NCI-H82 (cell line): ENCODE measurements around the gene UNC79.
"Not testable (repeated sequence)": the region's sequence is repeated elsewhere in the genome, so short reads cannot be mapped to it uniquely, and the experiment has no call there.

Source experiments
- DNase-seq: peaks from one replicate; lab custom pipeline; 2025; lab: John Stamatoyannopoulos, UW

The UNC79 gene

DNA sequence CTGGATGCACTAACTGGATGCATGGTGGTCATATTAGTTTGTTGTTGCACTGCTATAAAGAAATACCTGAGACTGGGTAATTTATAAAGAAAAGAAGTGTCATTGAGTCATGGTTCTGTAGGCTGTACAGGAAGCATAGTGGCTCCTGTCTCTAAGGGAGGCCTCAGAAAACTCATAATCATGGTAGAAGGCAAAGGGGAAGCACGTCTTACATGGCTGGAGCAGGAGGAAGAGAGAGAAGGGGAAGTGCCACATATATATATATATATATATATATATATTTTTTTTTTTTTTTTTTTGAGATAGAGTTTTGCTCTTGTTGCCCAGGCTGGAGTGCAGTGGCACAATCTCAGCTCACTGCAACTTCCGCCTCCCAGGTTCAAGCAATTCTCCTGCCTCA is 62.9 kb downstream of the UNC79 start:
- not testable (repeated sequence) for DNase-seq

DNA sequence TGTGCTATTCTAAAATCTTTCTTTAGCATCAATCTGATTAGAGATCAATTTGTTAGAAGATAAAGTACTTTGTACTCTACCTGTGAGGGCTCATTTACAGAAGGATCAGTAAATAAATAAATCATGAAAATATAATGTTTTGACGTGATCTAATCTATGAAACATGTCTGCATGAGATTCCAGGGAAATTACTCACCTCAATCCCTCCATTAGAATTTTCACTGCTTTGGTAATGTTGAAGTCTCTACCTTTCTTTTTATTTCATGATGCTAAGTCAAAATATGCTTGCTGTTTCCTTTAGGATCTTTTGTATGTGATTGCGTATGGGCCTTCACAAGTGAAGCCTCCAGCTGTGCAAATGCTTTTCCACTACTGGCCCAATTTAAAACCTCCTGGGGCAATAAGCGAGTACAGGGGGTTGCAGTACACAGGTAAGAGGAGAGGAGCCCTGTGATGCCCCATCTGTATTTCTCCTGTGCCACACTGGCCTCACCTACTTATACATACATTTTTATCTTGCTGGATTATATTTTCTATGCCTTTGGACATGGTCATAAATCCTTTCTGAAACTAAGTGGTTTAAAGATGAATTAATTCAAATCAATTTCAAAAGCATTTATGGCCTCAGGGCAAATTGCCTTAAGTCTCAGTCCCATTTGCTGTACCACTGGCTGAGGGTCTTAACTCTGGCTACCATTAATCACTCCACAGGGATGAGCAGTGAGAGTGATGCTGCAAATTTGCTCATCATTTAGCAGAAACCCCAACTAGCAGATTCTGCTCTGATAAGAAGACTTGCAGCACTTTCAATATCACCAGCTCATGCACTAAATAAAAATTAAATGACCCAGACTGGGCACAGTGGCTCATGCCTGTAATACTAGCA is 66.4 kb downstream of the UNC79 start:
- no peak for DNase-seq

DNA sequence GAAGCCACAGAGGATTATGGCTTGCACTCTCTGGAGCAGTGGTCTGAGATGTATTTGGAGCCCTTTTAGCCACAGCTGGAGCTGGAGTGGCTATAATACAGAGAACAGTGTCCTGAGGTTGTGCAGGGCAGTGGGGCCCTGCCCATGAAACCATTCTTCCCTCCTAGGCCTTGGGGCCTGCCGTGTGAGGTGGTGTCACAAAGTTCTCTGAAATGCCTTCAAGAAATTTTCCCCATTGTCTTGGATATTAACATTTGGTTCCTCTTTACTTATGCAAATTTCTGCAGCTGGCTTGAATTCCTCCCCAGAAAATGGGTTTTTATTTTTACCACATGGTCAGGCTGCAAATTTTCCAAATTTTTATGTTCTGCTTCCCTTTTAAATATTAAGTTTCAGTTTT is 79.3 kb downstream of the UNC79 start:
- no peak for DNase-seq

DNA sequence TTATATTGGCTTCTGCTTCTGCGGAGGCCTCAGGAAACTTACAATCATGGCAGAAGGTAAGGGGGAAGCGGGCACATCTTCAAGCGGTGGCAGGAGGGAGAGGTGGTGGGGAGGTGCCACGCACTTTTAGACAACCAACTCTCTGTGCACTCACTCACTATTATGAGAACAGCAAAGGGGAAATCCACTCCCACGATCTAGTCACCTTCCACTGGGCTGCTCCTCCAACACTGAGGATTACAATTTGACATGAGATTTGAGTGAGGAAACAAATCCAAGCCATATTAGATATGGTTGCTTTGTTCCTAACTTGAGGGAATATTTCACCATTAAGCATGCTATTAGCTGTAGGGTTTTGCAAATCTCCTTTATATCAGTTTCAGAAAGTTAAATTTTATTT is 80.3 kb downstream of the UNC79 start:
- no peak for DNase-seq

DNA sequence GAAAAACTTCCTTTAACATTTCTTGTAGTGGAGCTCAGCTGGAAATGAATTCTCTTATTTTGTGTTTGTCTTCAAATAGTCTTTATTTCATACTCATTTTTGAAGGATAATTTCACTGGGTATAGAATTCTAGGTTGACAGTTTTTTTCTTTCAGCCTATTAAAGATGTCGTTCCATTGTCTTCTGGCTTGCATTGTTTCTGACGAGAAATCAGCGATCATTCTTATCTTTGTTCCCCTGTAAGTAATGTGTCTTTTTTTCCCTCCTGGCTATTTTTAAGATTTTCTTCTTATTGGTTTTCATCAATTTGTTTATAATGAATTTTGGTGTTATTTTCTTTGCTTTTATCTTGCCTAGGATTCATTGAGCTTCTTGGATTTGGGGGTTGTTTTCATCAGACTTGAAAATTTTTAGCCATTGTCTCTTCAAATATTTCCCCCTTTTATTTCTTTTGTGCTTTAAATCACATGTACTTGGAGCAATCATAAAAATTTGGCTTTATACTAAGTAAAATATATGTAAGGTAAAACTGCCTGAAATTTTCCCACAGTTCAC is 89.4 kb downstream of the UNC79 start:
- no peak for DNase-seq

DNA sequence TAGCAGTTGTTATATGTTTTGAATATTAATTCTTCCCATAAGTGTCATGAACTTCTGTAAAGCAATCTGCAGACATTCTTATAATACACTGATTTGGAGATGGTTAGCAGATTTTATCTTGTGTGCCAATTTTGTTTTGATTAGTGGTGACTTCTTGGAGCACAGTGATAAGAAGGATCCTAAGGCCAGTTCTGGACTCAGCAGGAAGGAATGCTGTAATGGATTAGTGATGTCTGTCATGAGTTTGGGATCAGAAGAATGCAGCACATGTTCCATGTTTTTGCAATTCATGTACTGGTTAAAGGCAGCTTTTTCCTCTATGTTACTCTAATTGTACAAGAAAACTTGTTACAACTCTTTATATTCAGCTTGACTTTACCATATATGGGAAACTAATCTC is 91.5 kb downstream of the UNC79 start:
- DNase-seq = no peak

DNA sequence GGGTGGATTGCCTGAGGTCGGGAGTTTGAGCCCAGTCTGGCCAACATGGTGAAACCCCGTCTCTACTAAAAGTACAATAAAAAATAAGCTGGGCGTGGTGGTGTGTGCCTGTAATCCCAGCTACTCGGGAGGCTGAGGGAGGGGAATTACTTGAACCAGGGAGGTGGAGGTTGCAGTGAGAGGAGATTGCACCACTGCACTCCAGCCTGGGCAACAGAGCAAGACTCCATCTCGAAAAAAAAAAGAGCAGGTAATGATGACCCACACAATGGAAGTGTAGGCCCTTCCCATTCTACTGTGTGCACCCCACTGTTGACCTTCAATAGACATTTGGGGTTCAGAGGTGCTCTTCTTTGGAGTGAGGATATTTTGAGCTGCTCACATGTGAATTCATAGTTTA is 94.5 kb downstream of the UNC79 start:
- DNase-seq = not testable (repeated sequence)

DNA sequence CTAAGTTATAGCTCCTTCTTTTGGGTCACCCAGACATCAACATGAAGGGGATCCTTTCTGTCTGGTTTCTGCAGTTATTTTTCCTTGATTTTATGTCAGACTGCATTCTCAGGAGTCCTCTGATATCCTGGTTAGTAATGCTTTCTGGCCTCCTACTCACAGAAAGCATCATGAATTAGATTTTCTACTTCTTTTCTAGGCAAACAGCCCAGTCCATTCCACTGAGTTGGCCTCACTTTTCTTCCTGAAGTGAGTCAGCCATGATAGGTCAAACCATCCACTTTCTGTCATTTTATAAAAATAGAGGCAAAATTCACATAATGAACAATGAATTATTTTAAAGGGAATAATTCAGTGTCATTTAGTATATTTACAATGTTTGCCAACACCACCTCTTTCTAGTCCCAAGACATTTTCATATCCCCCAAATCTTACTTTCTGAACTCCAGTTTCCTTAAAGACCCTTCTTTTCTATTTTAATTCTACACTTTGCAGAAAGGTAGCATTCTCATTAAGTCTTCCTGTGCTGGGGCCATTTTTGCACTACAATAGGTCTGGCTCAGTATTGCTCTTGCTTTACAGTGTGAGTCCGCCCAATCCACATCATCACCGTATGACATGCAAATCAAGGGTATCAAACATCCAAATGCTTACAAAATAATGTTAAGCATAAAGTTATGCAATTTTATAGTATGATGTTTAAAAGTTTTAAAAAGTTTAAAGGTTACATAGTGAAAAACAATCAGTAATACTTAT is 95.1 kb downstream of the UNC79 start:
- no peak for DNase-seq

DNA sequence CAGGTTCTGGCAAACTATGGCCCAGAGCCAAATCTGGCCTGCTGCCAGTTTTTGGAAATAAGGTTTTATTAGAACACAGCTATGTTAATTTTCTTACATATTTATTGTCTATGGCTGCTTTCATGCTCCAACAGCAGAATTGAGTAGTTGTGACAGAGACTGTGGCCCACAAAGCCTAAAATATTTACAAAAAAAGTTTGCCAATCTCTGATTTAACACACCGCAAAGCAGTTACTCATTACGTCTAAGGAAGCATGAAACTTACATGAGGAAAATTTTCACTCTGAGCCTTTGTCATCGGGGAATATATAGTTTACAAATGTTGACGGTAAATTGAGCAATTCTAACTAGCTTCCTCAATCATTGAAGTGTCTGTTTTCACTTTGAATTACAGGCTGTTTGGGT is 96.5 kb downstream of the UNC79 start:
- no peak for DNase-seq

DNA sequence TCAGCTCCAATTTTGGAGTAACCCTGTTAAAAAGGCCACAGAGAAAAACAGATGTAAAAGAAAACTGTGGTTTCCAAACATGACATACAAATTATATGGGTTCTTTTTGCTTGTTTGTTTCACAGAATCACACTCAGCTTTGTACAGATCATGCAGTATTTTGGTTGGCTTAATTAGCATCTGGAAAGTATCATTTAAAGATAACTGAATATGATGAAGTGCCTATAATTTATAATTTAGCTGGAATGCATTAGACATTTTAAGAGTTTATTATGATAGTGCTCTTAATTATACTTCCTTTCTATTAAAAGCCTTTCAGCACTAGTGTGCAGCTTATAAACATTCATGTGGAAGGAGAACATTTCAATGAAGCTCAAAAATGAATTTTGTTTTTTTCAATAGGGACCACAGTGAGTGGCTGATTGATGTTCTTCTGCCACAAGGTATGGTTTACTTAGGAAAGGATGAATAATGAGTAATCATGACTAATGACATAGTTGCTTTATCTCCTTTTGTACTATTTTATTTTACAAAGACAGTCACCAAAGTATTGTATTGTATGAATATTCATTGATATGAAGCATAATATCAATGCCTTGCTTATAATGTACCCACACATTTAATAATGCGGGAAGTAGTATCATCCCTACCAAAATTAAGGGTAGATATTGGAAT is 98.3 kb downstream of the UNC79 start:
- no peak for DNase-seq

DNA sequence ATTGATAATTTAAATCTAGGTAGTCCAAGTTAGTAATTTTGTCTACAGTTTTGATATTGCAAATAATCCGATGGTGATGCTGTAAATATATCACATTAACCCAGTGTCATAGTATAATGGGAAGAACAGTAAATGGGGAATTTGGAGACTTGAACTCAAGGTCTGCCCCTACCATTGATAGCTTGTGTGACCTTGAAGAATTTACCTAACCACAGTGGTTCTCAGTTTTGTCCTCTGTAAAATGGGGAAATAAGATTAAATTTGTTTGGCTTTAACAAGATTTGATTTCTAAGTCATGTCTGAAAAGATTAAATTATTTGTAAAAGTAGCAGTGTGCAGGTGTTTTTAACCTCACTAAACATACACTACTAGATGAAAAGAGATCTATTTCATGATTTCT is 100.9 kb downstream of the UNC79 start:
- DNase-seq = no peak

DNA sequence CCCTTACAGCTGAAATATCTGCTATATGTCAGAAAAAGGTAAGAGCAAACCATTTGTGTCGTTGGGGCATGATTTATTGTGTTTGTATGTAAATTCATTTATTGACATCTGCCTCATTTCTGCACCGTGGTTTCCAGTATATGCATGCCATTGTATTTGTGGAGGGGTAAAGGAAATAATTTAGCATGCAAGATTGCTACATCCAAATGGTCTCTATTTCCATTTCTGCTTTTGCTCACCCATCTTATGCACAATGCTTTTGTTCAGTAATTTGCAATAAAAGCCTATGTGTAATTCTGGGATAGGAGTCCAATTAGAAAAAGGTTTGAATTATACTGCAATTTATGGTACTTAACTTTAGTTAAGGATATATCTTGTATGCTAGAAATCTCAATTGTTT is 101.8 kb downstream of the UNC79 start:
- no peak for DNase-seq

DNA sequence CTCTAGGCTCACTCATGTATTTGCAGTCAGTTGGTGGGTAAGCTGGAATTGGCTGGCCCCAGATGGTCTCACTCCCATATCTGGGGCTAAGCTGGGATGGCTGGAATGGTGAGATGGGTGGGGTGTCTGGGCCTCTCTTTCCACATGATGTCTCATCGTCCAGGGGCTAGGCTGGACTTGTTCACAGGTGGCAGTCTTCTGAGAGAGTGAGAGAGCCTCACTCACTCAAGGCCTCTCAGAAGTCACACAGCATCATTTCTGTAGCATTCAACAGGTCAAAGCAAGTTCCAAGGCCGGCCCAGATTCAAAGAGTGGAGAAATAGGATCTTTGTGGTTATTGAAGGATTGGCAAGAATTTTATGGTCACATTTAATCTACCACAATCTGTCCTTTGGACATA is 102.7 kb downstream of the UNC79 start:
- DNase-seq = no peak

DNA sequence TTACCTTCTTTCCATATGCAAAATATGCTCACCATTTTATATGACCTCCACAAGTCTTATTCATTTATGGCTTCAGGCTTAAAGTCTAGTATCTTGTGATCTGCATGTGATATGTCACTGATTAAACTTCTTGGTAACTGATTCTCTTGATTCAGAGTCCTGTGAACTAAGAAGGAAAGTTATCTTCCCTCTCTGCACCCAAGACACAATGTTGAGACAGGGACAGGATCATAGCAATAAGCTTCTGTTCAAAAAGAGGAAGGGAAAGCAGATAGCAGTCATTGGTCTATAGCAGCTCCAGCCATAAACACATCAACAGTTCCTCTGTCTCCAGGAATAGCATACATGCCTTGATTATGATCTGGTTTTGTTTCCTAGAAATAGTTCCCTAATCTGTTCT is 103.1 kb downstream of the UNC79 start:
- DNase-seq = no peak

DNA sequence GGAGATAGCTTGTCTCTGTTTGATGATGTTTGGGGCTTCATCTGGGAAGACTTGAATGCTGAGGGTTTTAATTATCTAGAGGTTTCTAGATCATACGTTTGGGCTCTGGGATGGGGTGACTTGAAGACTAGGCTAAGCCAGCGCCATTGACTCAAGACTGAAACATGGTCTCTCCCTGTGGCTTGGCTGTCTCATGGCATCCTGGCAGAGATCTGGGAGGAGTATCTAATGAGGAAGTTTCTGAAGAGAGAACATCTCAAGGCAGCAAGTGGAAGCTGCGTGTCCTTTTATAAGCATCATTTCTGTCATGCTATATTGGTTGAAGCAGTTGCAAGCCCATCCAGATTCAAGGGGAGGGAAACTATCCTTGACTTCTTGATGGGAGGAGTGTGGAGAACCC is 104.8 kb downstream of the UNC79 start:
- DNase-seq = no peak

DNA sequence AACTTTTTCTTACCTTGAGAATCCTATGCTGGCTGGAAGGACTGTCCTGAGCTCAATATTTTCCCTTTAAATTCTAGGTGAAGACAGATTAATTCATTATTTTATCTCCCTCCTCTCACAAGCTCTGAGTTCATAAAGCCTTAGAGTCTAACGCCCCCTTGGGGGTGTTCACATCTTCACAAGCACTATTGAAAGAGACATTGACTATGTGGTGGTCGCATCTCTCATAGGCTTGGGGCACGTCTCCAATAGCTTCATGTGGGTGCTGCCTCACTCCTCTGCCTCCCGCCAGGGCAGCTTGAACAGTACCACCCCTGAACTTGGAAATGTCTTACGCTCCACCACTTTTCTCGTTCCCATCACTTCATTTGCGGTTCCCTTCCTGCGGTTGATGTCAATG is 106.2 kb downstream of the UNC79 start:
- peak; percentile 45 for DNase-seq

DNA sequence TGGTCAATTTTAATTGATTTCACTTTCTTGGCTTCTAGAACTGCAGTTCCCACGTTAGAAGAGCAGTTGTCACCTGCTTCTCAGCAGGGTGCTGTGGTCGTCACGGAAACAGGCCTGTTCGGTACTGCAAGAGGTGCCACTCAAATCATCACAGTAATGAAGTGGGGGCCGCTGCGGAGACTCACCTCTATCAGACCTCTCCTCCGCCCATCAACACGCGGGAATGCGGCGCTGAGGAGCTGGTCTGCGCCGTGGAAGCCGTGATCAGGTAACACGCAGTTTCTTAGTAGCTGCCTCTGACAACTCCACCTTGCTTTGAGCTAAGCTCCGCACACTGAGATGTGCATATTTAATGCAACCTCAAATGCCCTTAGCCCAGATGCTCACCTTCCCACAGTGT is 107.2 kb downstream of the UNC79 start:
- no peak for DNase-seq

DNA sequence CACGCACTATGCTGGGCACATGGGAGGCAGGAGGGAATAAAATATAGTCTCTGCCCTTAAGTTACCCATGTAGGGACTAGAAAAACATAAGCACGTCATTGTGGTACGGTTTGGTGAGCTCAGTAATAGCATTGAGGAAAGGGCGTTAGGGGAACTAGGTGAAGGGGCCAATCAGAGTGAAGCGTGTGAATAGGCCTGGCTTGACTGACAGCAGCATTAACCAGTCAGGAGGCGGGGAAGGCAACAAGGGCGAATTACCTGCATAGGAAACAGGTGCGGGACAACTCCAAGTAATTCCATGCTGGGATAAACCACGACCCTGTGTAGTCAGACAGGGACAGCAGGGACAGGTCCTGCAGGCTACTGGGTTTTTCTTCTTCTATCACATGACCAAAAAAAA is 107.7 kb downstream of the UNC79 start:
- no peak for DNase-seq

DNA sequence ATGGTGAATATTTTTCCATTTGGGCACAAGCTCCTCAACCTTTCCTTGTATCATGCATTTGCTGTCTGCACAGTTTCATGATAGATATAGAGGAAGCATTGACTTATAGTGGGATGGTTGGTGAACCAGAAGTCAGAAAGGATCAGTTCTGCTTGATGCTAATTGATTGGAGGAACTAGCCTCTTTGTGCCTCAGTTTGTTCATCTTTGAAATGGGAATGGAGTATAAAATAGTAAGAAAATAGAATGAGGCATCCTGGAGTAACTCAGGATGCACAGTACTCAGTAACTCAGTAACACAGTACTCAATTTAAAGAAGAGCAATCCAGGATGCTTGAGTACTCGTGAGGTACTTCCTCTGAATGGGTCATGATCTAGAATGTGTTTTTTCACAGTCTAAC is 109.5 kb downstream of the UNC79 start:
- no peak for DNase-seq

DNA sequence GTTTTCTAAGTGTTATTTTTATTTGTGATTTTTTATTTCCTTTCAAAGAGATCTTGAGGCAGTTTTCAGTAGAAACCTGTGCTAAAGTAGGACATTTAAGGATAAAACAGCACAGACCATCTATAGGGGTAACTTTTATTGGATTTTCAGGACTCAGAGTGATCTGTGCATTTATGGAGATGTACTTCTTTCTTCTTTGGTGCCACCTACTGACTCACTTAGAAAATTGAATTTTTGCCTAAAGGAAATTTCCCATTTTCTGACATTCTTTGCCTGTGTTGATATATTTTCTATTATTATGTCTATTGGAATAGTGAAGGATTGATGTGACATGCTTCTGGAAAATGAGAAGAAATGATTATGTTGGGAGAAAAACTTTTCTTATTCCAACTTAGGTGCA is 113.0 kb downstream of the UNC79 start:
- DNase-seq = peak; percentile 26

DNA sequence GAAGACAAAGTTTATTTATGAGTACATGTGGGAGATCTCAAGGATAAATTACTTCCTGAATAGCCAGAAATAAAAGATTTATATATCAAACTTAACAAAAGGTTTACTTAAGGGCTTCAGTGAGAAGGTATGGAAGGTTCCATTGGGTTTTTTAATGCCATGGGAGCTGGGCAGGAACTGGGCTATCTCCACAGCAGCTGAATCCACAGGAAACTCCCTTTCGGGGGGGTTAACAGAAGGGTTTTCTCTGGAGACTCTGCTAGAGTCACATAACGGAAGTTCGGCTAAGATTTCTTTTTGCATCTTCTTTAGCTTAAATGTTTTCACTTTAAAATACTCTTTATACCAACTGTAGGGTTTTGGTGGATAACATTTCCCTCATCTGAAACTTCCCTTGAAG is 113.5 kb downstream of the UNC79 start:
- no peak for DNase-seq

DNA sequence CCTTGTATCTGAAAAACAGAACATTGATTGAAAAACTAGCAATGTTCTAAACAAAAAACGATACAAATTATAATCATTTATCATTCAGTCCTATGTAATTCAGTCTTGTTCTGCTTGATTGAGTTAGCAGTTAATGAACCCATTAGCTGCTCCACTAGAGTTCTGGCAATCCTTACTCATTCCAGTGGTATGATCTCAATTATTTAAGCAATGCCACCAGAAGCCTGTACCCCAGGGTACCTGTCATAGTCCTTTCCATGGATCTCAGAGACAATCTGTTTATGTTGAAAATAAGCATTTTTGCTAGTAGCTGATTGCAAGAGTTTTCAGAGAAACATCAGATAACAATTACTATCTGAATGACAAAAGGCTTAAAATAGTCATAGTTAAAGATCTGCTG is 115.9 kb downstream of the UNC79 start:
- DNase-seq = no peak
